ENCODE measurements around the gene MAGEB5.

DNA sequence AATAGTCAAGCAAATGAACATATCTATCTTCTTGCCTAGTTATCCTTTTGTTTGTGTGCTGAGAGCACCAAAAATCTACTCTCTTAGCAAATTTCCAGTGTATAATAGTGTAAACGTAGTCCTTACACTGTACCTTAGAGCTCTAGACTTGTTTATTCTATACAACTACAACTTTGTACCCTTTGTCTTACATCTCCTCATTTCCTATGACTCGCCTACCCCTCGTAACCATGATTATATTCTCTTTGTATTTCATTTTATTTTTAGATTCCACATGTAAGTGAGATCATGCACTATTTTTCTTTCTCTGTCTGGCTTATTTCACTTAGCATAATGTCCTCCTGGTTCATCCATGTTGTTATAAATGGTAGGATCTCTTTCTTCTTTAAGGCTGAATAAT is 37.6 kb downstream of the MAGEB5 start:
- no peak for TF ChIP-seq POLR2A (IDR thresholded peaks at IDR 0.05)
- TF ChIP-seq, protein P1, sequence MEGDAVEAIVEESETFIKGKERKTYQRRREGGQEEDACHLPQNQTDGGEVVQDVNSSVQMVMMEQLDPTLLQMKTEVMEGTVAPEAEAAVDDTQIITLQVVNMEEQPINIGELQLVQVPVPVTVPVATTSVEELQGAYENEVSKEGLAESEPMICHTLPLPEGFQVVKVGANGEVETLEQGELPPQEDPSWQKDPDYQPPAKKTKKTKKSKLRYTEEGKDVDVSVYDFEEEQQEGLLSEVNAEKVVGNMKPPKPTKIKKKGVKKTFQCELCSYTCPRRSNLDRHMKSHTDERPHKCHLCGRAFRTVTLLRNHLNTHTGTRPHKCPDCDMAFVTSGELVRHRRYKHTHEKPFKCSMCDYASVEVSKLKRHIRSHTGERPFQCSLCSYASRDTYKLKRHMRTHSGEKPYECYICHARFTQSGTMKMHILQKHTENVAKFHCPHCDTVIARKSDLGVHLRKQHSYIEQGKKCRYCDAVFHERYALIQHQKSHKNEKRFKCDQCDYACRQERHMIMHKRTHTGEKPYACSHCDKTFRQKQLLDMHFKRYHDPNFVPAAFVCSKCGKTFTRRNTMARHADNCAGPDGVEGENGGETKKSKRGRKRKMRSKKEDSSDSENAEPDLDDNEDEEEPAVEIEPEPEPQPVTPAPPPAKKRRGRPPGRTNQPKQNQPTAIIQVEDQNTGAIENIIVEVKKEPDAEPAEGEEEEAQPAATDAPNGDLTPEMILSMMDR (IDR thresholded peaks at IDR 0.05), result no peak

All from suprapubic skin (tissue), 3 donors.